Body of pancreas (tissue), 4 donors: Measurements from ENCODE around the gene POR. TPM values are rescaled to one million over a fixed set of nuclear protein-coding genes. Genes with fewer than 3 reads are reported as not detected.

ENCODE experiments used
- ATAC-seq: fragments of 150-250 bp; one replicate; pipeline ENCODE4 v1.9.1; 2016
- DNase-seq, 4 donors: peaks; one replicate each; pipeline ENCODE4 v3.0.0-alpha.2; 2019
- H3K27ac ChIP-seq, 4 donors: fragments of 200-600 bp; sonication (generic); 1 replicate in 3 of 4; 2 replicates in 1 of 4; pipeline versions ENCODE4 v1.5.1 to v1.6.1; 2016 to 2019; ENCODE audit warnings: mild to moderate bottlenecking in 1 of 4, mixed read lengths in 1 of 4, moderate library complexity in 1 of 4
- H3K27me3 ChIP-seq, 2 donors: fragments of 200-600 bp; sonication (generic); one replicate each; pipeline ENCODE4 v1.6.0; 2016; ENCODE audit warnings: mild to moderate bottlenecking in 1 of 2
- H3K36me3 ChIP-seq, 2 donors: fragments of 200-600 bp; sonication (generic); replicated peaks in 1 of 2; 2 replicates each; pipeline ENCODE4 v1.5.1; 2016; ENCODE audit warnings: low read depth in 2 of 2; ENCODE audit not compliant: insufficient read depth in 1 of 2
- H3K4me1 ChIP-seq: fragments of 200-600 bp; sonication (generic); one replicate; pipeline ENCODE4 v1.6.0; 2016
- H3K4me3 ChIP-seq, 2 donors: fragments of 200-600 bp; sonication (generic); 1 replicate in 1 of 2; 2 replicates in 1 of 2; pipeline ENCODE4 v1.5.1; 2016 to 2019
- H3K9me3 ChIP-seq, 3 donors: fragments of 200-600 bp; sonication (generic); 1 replicate in 2 of 3; 2 replicates in 1 of 3; pipeline ENCODE4 v1.5.1; 2016
- CTCF ChIP-seq, 7 experiments: fragments of 450-650 bp in 4 of 7; fragments of 200-600 bp in 3 of 7; sonication (generic) in 3 of 7; IDR thresholded peaks; one replicate each; pipeline ENCODE4 v1.5.1; 2016 to 2019; ENCODE audit warnings: antibody characterized with exemption in 7 of 7
- POLR2A ChIP-seq, 3 donors: fragments of 450-650 bp; IDR thresholded peaks; one replicate each; pipeline ENCODE4 v1.6.1; 2016; ENCODE audit warnings: antibody characterized with exemption in 3 of 3, mild to moderate bottlenecking in 2 of 3
- WGBS, 2 donors: methylation state at CpG; one replicate each; pipeline ENCODE4 v1.1.5; 2017; 5-methylcytosine and 5-hydroxymethylcytosine counted together
- intact Hi-C: fragments of 100-400 bp; cut with DNase I; formaldehyde crosslinking; loops from one replicate; pipeline ENCODE4 v1.15.1; 2023
- total RNA-seq, 2 donors: library from RNA; depleted of rRNA; stranded (reverse); fragments of >200 nt; gene quantifications; one replicate each; pipeline ENCODE4 v1.1.0, GENCODE V29; 2016

The POR gene
- total RNA-seq, 2 donors from 2014 or later: 54.2 to 118 TPM

GRCh38 chr7:75969704-75970498 lies 54.9 kb downstream of the POR start:
- TF ChIP-seq POLR2A (IDR thresholded peaks at IDR 0.05): no peak
- TF ChIP-seq CTCF (IDR thresholded peaks at IDR 0.05): no peak
- Histone ChIP-seq H3K4me1 (no peaks in the 10 kb centered on the region), H3K9me3 (no peaks in the 10 kb centered on the region), H3K27ac (peak overlapping the region in 1 of 4 donors; percentile 32), H3K27me3 (no peaks in the 10 kb centered on the region), H3K36me3 (no peaks in the 10 kb centered on the region), H3K4me3 (no peak overlapping the region)
- no peak for ATAC-seq
- DNase-seq: no peak
- intact Hi-C loops: no loop called here
- 91 to 94% methylated on average over 30 of the region's 30 CpGs for WGBS, 2 donors

- ATAC-seq (no peak), DNase-seq (no peak)
- H3K9me3 ChIP-seq: no peaks in the 10 kb centered on the region
- no peaks in the 10 kb centered on the region for H3K36me3 ChIP-seq
- no peak overlapping the region for H3K4me3 ChIP-seq
- intact Hi-C loops: no loop called here
- H3K4me1 ChIP-seq: no peaks in the 10 kb centered on the region
- no peak for TF ChIP-seq POLR2A (IDR thresholded peaks at IDR 0.05)
- TF ChIP-seq CTCF (IDR thresholded peaks at IDR 0.05): no peak
- no peaks in the 10 kb centered on the region for H3K27me3 ChIP-seq
- H3K27ac ChIP-seq: peak overlapping the region in 2 of 4 donors; percentile 28 to 48
- 80 to 84% methylated on average over 14 of the region's 14 CpGs for WGBS, 2 donors
Measured at GRCh38 chr7:75971309-75971960, 56.5 kb downstream of the POR start.

DNA sequence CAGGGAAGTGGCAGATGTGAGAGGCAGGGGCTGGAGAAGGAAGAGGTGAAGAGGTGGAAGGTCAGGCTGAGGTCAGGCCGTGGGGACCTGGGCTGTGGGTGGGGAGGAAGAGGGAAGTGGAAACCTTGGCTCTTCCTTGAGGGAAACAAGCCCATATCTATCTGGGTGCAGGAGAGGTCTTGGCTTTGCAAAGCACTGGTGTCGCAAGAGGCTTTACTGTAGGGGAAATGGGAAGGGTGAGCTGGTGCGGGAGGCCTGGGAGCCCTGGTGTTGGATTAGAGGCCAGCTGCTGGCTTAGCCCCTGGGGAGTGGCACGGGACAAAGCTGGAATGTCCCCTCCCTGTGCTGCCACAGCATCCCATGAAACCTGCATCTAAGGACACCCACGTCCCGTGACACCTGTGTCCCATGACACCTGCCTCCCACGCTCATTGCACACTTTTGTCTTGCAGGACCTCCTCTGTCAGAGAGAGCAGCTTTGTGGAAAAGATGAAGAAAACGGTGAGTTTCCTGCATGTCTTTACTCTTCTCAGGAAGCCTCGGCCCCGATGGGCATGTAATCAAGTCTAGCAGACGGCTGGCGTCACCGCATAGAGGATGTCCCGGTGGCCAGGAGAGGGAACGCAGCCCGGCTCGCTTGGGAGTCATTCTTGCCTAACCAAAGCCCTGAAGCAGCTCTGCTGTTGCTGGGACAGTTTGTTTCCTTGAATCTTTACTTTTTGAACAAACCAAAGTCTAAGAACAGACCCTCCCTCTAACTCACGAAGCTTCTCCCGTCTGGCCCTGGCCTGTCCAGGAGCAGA lies 57.2 kb downstream of the POR start:
- DNase-seq (peak in 2 of 4 donors; percentile 38 to 60), ATAC-seq (peak; percentile 47)
- Histone ChIP-seq H3K9me3 (no peaks in the 10 kb centered on the region), H3K4me1 (no peaks in the 10 kb centered on the region), H3K36me3 (no peaks in the 10 kb centered on the region), H3K4me3 (no peak overlapping the region), H3K27me3 (no peaks in the 10 kb centered on the region), H3K27ac (peak overlapping the region in 2 of 4 donors; percentile 48 to 49)
- TF ChIP-seq POLR2A (IDR thresholded peaks at IDR 0.05): no peak
- no peak for TF ChIP-seq CTCF (IDR thresholded peaks at IDR 0.05)
- 66 to 78% methylated on average over 19 of the region's 19 CpGs for WGBS, 2 donors
- intact Hi-C loops: no loop called here

DNA sequence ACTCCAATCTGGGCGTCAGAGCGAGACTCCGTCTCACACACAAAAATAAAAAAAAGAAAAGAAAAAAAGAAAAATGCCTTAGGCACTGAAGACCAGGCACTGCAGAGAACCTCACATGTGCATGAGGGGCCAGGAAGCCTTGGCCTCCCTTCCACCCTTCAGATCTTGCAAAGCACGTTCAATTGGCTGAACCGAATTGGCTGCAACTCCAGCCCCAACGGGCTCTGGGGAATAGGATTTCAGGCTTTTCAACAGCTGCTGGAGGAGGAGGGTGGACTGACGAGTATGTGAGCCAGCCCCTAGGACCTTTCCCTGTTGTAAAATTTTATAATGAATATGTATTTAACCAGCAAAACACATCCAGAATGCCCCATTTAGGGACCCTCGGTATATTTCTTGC lies 62.8 kb downstream of the POR start:
- H3K27me3 ChIP-seq: no peaks in the 10 kb centered on the region
- no peaks in the 10 kb centered on the region for H3K36me3 ChIP-seq
- H3K27ac ChIP-seq: no peak overlapping the region
- TF ChIP-seq CTCF (IDR thresholded peaks at IDR 0.05) (no peak), POLR2A (IDR thresholded peaks at IDR 0.05) (no peak)
- 77 to 81% methylated on average over 8 of the region's 8 CpGs for WGBS, 2 donors
- no peaks in the 10 kb centered on the region for H3K9me3 ChIP-seq
- H3K4me1 ChIP-seq: peaks cover 13% of the 10 kb centered on the region
- no peak overlapping the region for H3K4me3 ChIP-seq
- DNase-seq: peak in 3 of 4 donors; percentile 27 to 51 (median 37)
- intact Hi-C loops: no loop called here
- no peak for ATAC-seq
